ENCODE results near the gene RHOA.

Gene RHOA

GRCh38 chr3:49411968-49412631, at the start of gene RHOA, which contains the start of gene TCTA:
Gene RHOA (minus strand): TSS chr3:49411976. CDS start chr3:49375589, 36,387 bp downstream.
Gene TCTA (plus strand): TSS chr3:49412423. CDS start chr3:49412427, 4 bp downstream.
- DNase-seq, result peak; percentile 96 to 98

- no peak for DNase-seq
Observed at GRCh38 chr3:49460956-49461355, 49.2 kb upstream of the RHOA start.

- DNase-seq, result no peak
Observed at GRCh38 chr3:49460188-49460890, 48.6 kb upstream of the RHOA start.

- DNase-seq, result no peak
Observed at GRCh38 chr3:49456466-49456865, 44.7 kb upstream of the RHOA start.

GRCh38 chr3:49454898-49455681, 43.3 kb upstream of the RHOA start:
- DNase-seq, result no peak

GRCh38 chr3:49454458-49454857, 42.7 kb upstream of the RHOA start:
- DNase-seq, result no peak

- DNase-seq, result no peak
Observed at GRCh38 chr3:49453621-49454020, 41.8 kb upstream of the RHOA start.

GRCh38 chr3:49445391-49445790, 33.6 kb upstream of the RHOA start:
- no peak for DNase-seq

- DNase-seq, result no peak
Observed at GRCh38 chr3:49434731-49435130, 23.0 kb upstream of the RHOA start.

GRCh38 chr3:49428752-49429080, 16.9 kb upstream of the RHOA start:
- no peak for DNase-seq

- DNase-seq, result no peak
Observed at GRCh38 chr3:49427586-49427985, 15.8 kb upstream of the RHOA start.

GRCh38 chr3:49424816-49425215, 13.0 kb upstream of the RHOA start:
- DNase-seq, result no peak

- DNase-seq, result no peak
Observed at GRCh38 chr3:49422379-49423248, 10.8 kb upstream of the RHOA start, which contains the start of gene AMT. Gene AMT (minus strand): TSS chr3:49422473. CDS start chr3:49422450, 23 bp downstream.

GRCh38 chr3:49421890-49422378, 10.2 kb upstream of the RHOA start:
- DNase-seq, result no peak

- DNase-seq, result no peak
Observed at GRCh38 chr3:49417516-49418120, 5.8 kb upstream of the RHOA start.

GRCh38 chr3:49416867-49417266, 5.1 kb upstream of the RHOA start:
- no peak for DNase-seq

GRCh38 chr3:49415931-49416601, 4.3 kb upstream of the RHOA start:
- DNase-seq, result no peak

- no peak for DNase-seq
Observed at GRCh38 chr3:49414753-49415152, 3.0 kb upstream of the RHOA start.

GRCh38 chr3:49413338-49413734, 1.6 kb upstream of the RHOA start:
- DNase-seq, result no peak

GRCh38 chr3:49412632-49413337, 1.0 kb upstream of the RHOA start:
- DNase-seq, result no peak

GRCh38 chr3:49411535-49411967, 225 bp downstream of the RHOA start:
- DNase-seq, result no peak
